Measurements from ENCODE around the gene H2BK1.

H2BK1 gene

GRCh38 chr7:151225948-151226510, 15.7 kb upstream of the H2BK1 start:
- H3K4me3 ChIP-seq (ENCODE audit: control insufficient read depth, low read depth, low read length), result peak overlapping the region; percentile 97
- DNase-seq (ENCODE audit: low read depth), result no peak
- TF ChIP-seq CTCF (IDR thresholded peaks at IDR 0.05; ENCODE audit: control insufficient read depth, insufficient read depth, low read depth, low read length, missing control alignments), result no peak

GRCh38 chr7:151223728-151224127, 13.4 kb upstream of the H2BK1 start:
- no peak overlapping the region for H3K4me3 ChIP-seq (ENCODE audit: control insufficient read depth, low read depth, low read length)
- no peak for TF ChIP-seq CTCF (IDR thresholded peaks at IDR 0.05; ENCODE audit: control insufficient read depth, insufficient read depth, low read depth, low read length, missing control alignments)
- DNase-seq (ENCODE audit: low read depth), result no peak

DNA sequence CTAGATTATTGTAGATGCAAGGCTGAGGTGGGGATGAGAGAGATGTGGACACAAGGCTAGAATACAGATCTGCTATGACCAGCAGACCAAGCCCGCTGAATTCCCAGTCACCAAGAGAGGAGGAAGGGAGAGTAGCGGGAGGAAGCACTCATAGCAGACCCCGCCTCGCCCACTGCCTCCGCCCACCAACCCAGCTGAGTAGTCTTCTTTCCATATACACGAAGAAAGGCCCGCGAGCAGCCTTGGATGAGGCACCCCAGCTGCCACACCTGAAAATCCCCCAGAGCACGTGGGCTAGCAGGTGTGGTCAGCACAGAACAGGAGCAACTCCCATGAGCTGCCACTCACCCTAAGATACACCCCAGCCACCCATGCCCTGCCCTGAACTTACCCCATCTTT, 7.9 kb upstream of the H2BK1 start:
- H3K4me3 ChIP-seq (ENCODE audit: control insufficient read depth, low read depth, low read length), result no peak overlapping the region
- no peak for TF ChIP-seq CTCF (IDR thresholded peaks at IDR 0.05; ENCODE audit: control insufficient read depth, insufficient read depth, low read depth, low read length, missing control alignments)

GRCh38 chr7:151215396-151215795, 5.1 kb upstream of the H2BK1 start:
- H3K4me3 ChIP-seq (ENCODE audit: control insufficient read depth, low read depth, low read length), result no peak overlapping the region
- no peak for DNase-seq (ENCODE audit: low read depth)
- no peak for TF ChIP-seq CTCF (IDR thresholded peaks at IDR 0.05; ENCODE audit: control insufficient read depth, insufficient read depth, low read depth, low read length, missing control alignments)

More for the DNA sequence above, 7.9 kb upstream of the H2BK1 start:
- no peak for DNase-seq (ENCODE audit: low read depth)

DNA sequence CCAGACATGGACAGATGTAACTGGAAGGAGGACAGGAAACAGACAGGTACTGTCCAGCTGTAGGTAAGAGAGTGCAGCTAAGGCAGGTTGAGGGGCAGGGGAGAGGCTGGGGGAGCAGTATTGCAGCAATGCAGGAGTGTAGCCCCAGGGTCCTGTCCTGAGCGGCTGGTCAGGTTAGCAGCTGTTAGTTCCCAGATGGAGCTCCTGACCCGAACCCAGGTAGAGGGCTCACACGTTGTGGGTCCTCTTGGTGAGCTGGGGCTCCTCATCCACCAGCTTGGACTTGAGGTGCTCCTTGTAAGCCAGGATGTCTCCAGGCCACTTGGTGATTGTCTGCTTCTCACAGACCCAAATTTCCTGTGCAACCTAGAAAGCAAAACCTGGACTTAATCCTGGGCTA, 3.5 kb upstream of the H2BK1 start:
- no peak for TF ChIP-seq CTCF (IDR thresholded peaks at IDR 0.05; ENCODE audit: control insufficient read depth, insufficient read depth, low read depth, low read length, missing control alignments)
- DNase-seq (ENCODE audit: low read depth), result no peak
- no peak overlapping the region for H3K4me3 ChIP-seq (ENCODE audit: control insufficient read depth, low read depth, low read length)

DNA sequence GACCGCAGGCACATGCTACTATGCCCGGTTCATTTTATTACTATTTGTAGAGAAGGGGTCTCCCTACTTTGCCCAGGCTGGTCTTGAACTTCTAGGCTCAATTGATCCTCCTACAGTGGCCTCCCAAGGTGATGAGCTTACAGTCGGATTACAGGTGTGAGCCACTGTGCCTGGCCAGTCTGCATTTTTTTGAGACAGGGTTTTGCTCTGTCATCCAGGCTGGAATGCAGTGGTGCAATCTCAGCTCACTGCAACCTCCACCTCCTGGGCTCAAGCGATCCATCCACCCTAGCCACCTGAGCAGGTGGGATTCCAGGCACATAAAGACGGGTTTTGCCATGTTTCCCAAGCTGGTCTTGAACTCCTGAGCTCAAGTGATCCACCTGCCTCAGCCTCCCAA, 2.3 kb upstream of the H2BK1 start:
- H3K4me3 ChIP-seq (ENCODE audit: control insufficient read depth, low read depth, low read length), result no peak overlapping the region
- TF ChIP-seq CTCF (IDR thresholded peaks at IDR 0.05; ENCODE audit: control insufficient read depth, insufficient read depth, low read depth, low read length, missing control alignments), result no peak
- no peak for DNase-seq (ENCODE audit: low read depth)

Data from AG09309 (cell line).